SK-N-SH treated with all-trans-retinoic acid at 6 μM for 48 hours (cell line): ENCODE results near the gene RNF2.

Source experiments
- GLIS3 ChIP-seq: fragments of 250-450 bp; sonication (Bioruptor Pico); IDR thresholded peaks from 2 replicates; pipeline ENCODE4 v1.5.0; 2020; ENCODE audit warnings: mild to moderate bottlenecking, moderate library complexity
- RARB ChIP-seq: fragments of 250-450 bp; sonication (Bioruptor Pico); IDR thresholded peaks from 2 replicates; pipeline ENCODE4 v1.8.0; 2021; ENCODE audit warnings: mild to moderate bottlenecking, moderate library complexity
- ZNF8 ChIP-seq: fragments of 450-650 bp; formaldehyde crosslinking; IDR thresholded peaks from 2 replicates; pipeline ENCODE4 v1.5.0; 2020; ENCODE audit warnings: mild to moderate bottlenecking, moderate library complexity

DNA sequence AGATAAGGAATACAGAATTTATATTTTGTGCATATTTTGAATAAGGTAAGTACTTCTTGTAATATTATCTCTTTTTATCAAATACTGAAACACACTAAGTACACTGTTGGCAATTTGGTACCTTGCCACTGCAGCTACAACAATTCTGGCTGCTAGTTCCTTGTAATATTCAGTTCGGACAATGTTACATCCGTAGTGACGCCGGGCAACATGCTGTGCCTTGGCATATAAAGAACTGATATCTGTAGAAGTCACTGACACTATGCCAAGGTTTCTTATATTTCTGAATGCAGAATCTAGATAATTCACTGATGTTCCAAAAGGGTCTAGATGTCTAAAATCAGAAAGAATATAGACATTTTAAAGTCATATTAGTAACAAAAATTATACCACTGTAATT, 93.9 kb downstream of the RNF2 start:
- TF ChIP-seq RARB (no peak), ZNF8 (CRISPR knock-in tag) (no peak), GLIS3 (no peak)
